Heart left ventricle (tissue), 16 donors: ENCODE measurements around the gene VARS1. TPM values are rescaled to one million over a fixed set of nuclear protein-coding genes. Genes with fewer than 3 reads are reported as not detected.

Experiments used
- ATAC-seq, 4 donors: fragments of 200-7000 bp; cut with Tn5 transposase; one replicate each; pipeline ENCODE4 v1.9.1; 2020 to 2022; ENCODE audit warnings: moderate library complexity in 4 of 4, mild to moderate bottlenecking in 3 of 4, moderate number of reproducible peaks in 1 of 4
- DNase-seq, 5 donors: peaks; one replicate each; pipeline ENCODE4 v3.0.0-alpha.2; 2020
- H3K27ac ChIP-seq, 12 donors: fragments of 200-600 bp; sonication (generic) in 4 of 12; one replicate each; pipeline versions ENCODE4 v1.5.0 to v1.8.0; 2016 to 2022; ENCODE audit warnings: mild to moderate bottlenecking in 2 of 12
- H3K27me3 ChIP-seq, 9 donors: fragments of 200-600 bp; sonication (generic) in 2 of 9; one replicate each; pipeline versions ENCODE4 v1.5.1 to v1.8.0; 2016 to 2022; ENCODE audit warnings: mild to moderate bottlenecking in 3 of 9
- H3K36me3 ChIP-seq, 9 donors: fragments of 200-600 bp; sonication (generic) in 2 of 9; one replicate each; pipeline versions ENCODE4 v1.5.0 to v1.8.0; 2018 to 2022; ENCODE audit warnings: mild to moderate bottlenecking in 2 of 9
- H3K4me1 ChIP-seq, 12 donors: fragments of 200-600 bp; sonication (generic) in 4 of 12; one replicate each; pipeline versions ENCODE4 v1.5.0 to v1.8.0; 2016 to 2022; ENCODE audit warnings: mild to moderate bottlenecking in 3 of 12
- H3K4me3 ChIP-seq, 12 donors: fragments of 200-600 bp; sonication (generic) in 4 of 12; one replicate each; pipeline versions ENCODE4 v1.5.0 to v1.8.0; 2017 to 2022; ENCODE audit warnings: mild to moderate bottlenecking in 9 of 12, moderate library complexity in 4 of 12
- H3K9me3 ChIP-seq, 12 donors: fragments of 200-600 bp; sonication (generic) in 4 of 12; one replicate each; pipeline versions ENCODE4 v1.5.0 to v1.8.0; 2016 to 2022; ENCODE audit warnings: mild to moderate bottlenecking in 1 of 12
- POLR2A ChIP-seq, 2 donors: fragments of 450-650 bp; IDR thresholded peaks; one replicate each; pipeline ENCODE4 v1.6.1; 2017; ENCODE audit warnings: antibody characterized with exemption in 2 of 2, mild to moderate bottlenecking in 2 of 2, moderate library complexity in 2 of 2
- WGBS, 4 donors: extraction: QIAGEN DNeasy Blood & Tissue Kit in 2 of 4; methylation state at CpG; one replicate each; pipeline versions ENCODE4 v1.1.5 to v1.1.7; 2013 to 2018; 5-methylcytosine and 5-hydroxymethylcytosine counted together
- intact Hi-C, 10 donors: fragments of 100-400 bp; cut with DNase I; formaldehyde crosslinking; loops; one replicate each; pipeline versions ENCODE4 v1.11.1 to v1.14.2; 2022
- polyA plus RNA-seq, 2 donors: library from polyadenylated mRNA; stranded (reverse); fragments of 200-250 nt; gene quantifications; one replicate each; pipeline ENCODE4 v1.2.3, GENCODE V29; 2013
- total RNA-seq, 9 donors: library from RNA; depleted of rRNA in 2 of 9; stranded (reverse); fragments of >200 nt in 2 of 9; fragmentation: NEBNext Ultra II Directional in 3 of 9; extraction: Animal tissue kit (Norgen Biotek cat#: 25700) in 3 of 9; gene quantifications; one replicate each; pipeline versions ENCODE4 v1.1.0 to v1.2.4, GENCODE V29; 2016 to 2023
- TF ChIP-seq, protein P1 (sequence below), 12 donors: fragments of 200-600 bp; sonication (generic) in 4 of 12; IDR thresholded peaks; one replicate each; pipeline versions ENCODE4 v1.5.0 to v1.8.0; 2018 to 2022; ENCODE audit warnings: antibody characterized with exemption in 12 of 12, mild to moderate bottlenecking in 5 of 12
- donor health status: ischemic (EF 13 %, LVEDD 7.1; RV severe dilation, severe dysfunction).
- donor health status: healthy with polysubstance abuse.
- donor health status: DM: no; HTN: yes; CAD: no.
- donor health status: DM: no; HTN: no; CAD: no.
- donor health status: ischemic (EF 25% LVEDD 6.9; RV normal size, moderate dysfunction).
- donor health status: ischemic (EF 25% LVEDD 5.7; RV mildly dilated, moderate dysfunction).
- donor health status: healthy.
- donor health status: DM: yes; HTN: yes; CAD: no.
- donor health status: ischemic (EF 35%, LVEDD 5.7; RV mildly dilated, moderate dysfunction).
- donor health status: nonischemic (EF 11% LVEDD 7.7; RV severe dilation, severe dysfunction).
- donor health status: DM: yes; HTN: yes; CAD: no.
- donor health status: PGD.
- donor health status: ischemic (EF 29% LVEDD 5.4; RV normal size, mild dysfunction).
- donor health status: nonischemic (EF 23%, LVEDD 6.1; RV moderate dilation, normal function).

The VARS1 gene
- total and polyA plus RNA-seq, 11 donors, result 18.6 to 61.8 (median 26.1) TPM

DNA sequence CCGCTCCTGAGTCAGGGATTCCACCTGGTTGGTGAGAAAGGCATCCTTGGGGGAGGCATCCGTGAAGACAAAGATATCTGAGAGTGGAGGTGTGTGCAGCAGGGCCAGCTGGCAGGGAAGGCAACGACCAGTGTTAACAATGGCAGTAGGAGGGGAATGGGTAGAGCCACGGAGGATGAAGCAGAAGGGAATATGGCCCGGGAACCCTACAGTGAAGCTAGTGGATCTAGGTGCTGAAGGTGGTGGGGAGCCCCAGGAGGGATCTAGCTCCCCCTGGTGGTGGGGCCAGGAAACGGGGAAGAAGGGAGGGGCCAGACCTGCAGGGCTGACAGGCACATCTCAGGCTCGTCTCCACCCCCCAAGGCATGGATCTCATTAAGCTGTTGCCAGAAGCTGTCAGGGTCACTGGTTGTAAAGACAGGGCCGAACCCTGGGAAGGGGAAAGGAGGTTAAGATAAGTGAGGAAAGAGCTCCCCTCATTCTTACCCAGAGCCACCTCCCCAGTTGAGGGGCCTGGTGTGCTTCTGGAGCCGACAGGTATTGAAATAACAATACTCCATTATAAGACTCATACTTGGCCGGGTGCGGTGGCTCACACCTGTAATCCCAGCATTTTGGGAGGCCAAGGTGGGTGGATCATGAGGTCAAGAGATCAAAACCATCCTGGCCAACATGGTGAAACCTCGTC is 25.7 kb downstream of the VARS1 start:
- DNase-seq (peak; percentile 54 to 87 (median 67)), ATAC-seq (peak in 3 of 4 donors; percentile 61 to 71 (median 67))
- peaks cover 0 to 41% (median 0%) of the 10 kb centered on the region in 12 donors for H3K4me1 ChIP-seq
- intact Hi-C loops, result loop anchor here in 8 of 10 donors (2.0 to 10.0 kb wide), 7 partner anchors 27 to 88 kb away; partner anchors contain the start of genes DDAH2 (in 2 of the 8) and LY6G5C (in 2 of the 8)
- WGBS, 4 donors, result 60 to 64% (median 62%) methylated on average over 12 of the region's 12 CpGs
- H3K9me3 ChIP-seq, result no peaks in the 10 kb centered on the region
- H3K4me3 ChIP-seq, result no peak overlapping the region
- no peaks in the 10 kb centered on the region for H3K27me3 ChIP-seq
- H3K36me3 ChIP-seq, result peaks cover 0 to 3% (median 0%) of the 10 kb centered on the region in 9 donors
- TF ChIP-seq, protein P1, sequence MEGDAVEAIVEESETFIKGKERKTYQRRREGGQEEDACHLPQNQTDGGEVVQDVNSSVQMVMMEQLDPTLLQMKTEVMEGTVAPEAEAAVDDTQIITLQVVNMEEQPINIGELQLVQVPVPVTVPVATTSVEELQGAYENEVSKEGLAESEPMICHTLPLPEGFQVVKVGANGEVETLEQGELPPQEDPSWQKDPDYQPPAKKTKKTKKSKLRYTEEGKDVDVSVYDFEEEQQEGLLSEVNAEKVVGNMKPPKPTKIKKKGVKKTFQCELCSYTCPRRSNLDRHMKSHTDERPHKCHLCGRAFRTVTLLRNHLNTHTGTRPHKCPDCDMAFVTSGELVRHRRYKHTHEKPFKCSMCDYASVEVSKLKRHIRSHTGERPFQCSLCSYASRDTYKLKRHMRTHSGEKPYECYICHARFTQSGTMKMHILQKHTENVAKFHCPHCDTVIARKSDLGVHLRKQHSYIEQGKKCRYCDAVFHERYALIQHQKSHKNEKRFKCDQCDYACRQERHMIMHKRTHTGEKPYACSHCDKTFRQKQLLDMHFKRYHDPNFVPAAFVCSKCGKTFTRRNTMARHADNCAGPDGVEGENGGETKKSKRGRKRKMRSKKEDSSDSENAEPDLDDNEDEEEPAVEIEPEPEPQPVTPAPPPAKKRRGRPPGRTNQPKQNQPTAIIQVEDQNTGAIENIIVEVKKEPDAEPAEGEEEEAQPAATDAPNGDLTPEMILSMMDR (IDR thresholded peaks at IDR 0.05), result peak; percentile 56 to 86 (median 68)
- TF ChIP-seq POLR2A (IDR thresholded peaks at IDR 0.05), result no peak
- no peak overlapping the region for H3K27ac ChIP-seq

DNA sequence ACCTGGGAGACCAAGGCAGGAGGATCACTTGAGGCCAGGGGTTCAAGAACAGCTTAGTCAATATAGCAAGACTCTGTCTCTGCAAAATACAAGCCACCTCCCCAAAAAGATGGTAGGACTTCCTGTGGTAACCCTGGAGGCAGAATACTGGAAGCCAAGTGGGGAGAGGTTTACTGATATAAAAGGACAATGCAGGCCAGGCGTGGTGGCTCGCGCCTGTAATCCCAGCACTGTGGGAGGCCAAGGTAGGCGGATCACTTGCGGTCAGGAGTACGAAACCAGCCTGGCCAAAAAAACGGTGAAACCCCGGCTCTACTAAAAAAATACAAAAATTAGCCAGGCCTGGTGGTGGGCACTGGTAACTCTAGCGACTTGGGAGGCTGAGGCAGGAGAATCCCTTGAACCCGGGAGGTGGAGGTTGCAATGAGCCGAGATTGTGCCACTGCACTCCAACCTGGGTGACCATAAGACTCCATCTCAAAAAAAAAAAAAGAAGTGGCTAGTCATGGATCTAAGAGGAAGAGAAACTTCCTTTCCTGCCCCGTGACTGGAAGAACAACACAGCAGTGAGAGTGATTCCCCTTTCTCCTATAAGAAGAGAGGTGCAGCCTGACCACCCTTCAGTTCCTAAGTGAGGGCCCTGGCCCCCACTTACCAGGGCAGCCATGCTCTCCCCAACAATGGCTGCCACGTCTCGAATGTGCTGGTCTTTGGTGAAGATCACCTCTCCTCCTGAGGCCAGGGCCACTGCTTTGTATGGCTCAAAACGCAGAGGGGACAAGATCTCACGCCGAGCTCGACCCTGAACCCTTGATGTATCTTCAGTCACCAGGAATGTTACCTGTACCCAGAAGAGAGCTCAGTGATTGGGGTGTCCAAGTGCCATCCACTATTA is 26.9 kb downstream of the VARS1 start:
- intact Hi-C loops, result loop anchor here in 4 of 10 donors (5.0 to 10.0 kb wide), 4 partner anchors 36 to 86 kb away; partner anchors contain the start of genes DDAH2 (in 2 of the 4) and LY6G5C (in 2 of the 4)
- peak in 1 of 4 donors; percentile 44 for ATAC-seq
- 88 to 91% (median 88%) methylated on average over 18 of the region's 18 CpGs for whole genome bisulfite sequencing, 4 donors

DNA sequence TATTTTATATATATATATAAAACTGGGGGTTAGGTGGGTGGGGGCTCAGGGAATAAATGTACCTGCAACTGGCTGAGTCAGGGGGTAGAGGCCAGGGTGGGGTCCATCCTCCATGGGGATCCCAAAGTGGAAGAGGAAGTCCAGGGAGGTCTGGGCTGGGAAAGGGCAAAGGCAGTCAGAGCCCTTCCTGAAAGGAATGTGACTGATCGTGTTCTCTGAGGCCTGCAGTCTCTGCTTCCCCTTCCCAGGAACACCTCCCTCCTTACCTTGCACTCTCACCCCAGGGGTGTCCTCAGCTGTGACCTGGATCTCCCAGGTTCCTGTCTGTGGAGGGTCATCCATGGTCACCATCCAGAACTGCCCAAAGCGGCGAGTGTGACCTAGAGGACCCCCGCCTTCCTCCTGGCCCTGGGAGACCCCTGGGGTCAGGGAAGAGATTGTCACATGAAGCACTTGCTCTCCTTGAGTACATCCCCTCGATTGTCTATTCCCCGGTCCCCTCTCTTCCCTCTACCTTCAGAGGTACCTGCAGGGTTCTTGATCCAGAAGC is 28.4 kb downstream of the VARS1 start:
- ATAC-seq, result no peak
- no peaks in the 10 kb centered on the region for H3K9me3 ChIP-seq
- peaks cover 0 to 32% (median 6%) of the 10 kb centered on the region in 12 donors for H3K4me1 ChIP-seq
- DNase-seq, result no peak
- 81 to 85% (median 82%) methylated on average over 6 of the region's 6 CpGs for WGBS, 4 donors
- no peaks in the 10 kb centered on the region for H3K27me3 ChIP-seq
- H3K27ac ChIP-seq, result no peak overlapping the region
- H3K4me3 ChIP-seq, result no peak overlapping the region
- intact Hi-C loops, result loop anchor here in 4 of 10 donors (5.0 to 10.0 kb wide), 4 partner anchors 35 to 85 kb away; partner anchors contain the start of genes DDAH2 (in 2 of the 4) and LY6G5C (in 2 of the 4)
- TF ChIP-seq, protein P1 (IDR thresholded peaks at IDR 0.05), result no peak
- no peak for TF ChIP-seq POLR2A (IDR thresholded peaks at IDR 0.05)
- peaks cover 0 to 3% (median 0%) of the 10 kb centered on the region in 9 donors for H3K36me3 ChIP-seq

More for the DNA sequence above, 26.9 kb downstream of the VARS1 start:
- peaks cover 0 to 41% (median 2%) of the 10 kb centered on the region in 12 donors for H3K4me1 ChIP-seq
- H3K9me3 ChIP-seq, result no peaks in the 10 kb centered on the region
- no peak for DNase-seq
- no peak for TF ChIP-seq POLR2A (IDR thresholded peaks at IDR 0.05)
- TF ChIP-seq, protein P1 (IDR thresholded peaks at IDR 0.05), result no peak
- peak overlapping the region in 1 of 12 donors; percentile 63 for H3K27ac ChIP-seq
- H3K4me3 ChIP-seq, result no peak overlapping the region
- H3K36me3 ChIP-seq, result peaks cover 0 to 3% (median 0%) of the 10 kb centered on the region in 9 donors
- no peaks in the 10 kb centered on the region for H3K27me3 ChIP-seq
